ENCODE data around the gene KIF18A. TPM values are rescaled to one million over a fixed set of nuclear protein-coding genes. Genes with fewer than 3 reads are reported as not detected.

KIF18A gene
- total RNA-seq, 1 experiment from 2014 or later, result 20.6 TPM

DNA sequence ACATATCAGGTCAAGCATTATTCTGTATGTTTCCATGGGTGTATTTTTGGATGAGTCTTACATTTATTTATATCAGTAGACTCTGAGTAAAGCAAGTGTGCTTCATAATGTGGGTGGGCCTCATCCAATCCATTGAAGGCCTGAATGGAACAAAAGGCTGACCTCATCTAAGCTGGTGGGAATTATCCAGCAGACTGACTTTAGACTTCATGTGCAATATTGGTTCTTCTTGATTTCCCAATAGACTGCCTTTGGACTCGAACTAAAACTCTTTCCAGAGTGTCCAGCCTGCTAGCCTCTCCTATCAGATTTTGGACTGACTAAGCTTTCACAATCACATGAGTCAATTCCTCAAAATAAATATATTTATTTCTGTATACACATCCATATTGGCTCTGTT lies 116.2 kb downstream of the KIF18A start:
- TF ChIP-seq ZBTB21 (CRISPR knock-in tag; IDR thresholded peaks at IDR 0.05; ENCODE audit: borderline replicate concordance), result no peak
- no peak for TF ChIP-seq NR2C2 (CRISPR knock-in tag; IDR thresholded peaks at IDR 0.05)
- TF ChIP-seq HMGA2 (CRISPR knock-in tag; IDR thresholded peaks at IDR 0.05), result no peak
- TF ChIP-seq TEAD4 (CRISPR knock-in tag; IDR thresholded peaks at IDR 0.05), result no peak
- TF ChIP-seq ZNF121 (CRISPR knock-in tag; IDR thresholded peaks at IDR 0.05), result no peak
- TF ChIP-seq CBFB (CRISPR knock-in tag; IDR thresholded peaks at IDR 0.05; ENCODE audit: low read depth), result no peak
- no peak for TF ChIP-seq NFATC4 (CRISPR knock-in tag; IDR thresholded peaks at IDR 0.05)
- no peak for TF ChIP-seq PRRX2 (CRISPR knock-in tag; IDR thresholded peaks at IDR 0.05)
- TF ChIP-seq, protein P1, sequence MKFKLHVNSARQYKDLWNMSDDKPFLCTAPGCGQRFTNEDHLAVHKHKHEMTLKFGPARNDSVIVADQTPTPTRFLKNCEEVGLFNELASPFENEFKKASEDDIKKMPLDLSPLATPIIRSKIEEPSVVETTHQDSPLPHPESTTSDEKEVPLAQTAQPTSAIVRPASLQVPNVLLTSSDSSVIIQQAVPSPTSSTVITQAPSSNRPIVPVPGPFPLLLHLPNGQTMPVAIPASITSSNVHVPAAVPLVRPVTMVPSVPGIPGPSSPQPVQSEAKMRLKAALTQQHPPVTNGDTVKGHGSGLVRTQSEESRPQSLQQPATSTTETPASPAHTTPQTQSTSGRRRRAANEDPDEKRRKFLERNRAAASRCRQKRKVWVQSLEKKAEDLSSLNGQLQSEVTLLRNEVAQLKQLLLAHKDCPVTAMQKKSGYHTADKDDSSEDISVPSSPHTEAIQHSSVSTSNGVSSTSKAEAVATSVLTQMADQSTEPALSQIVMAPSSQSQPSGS (CRISPR knock-in tag; IDR thresholded peaks at IDR 0.05; ENCODE audit: borderline replicate concordance, low read depth), result no peak
- TF ChIP-seq, protein P2, sequence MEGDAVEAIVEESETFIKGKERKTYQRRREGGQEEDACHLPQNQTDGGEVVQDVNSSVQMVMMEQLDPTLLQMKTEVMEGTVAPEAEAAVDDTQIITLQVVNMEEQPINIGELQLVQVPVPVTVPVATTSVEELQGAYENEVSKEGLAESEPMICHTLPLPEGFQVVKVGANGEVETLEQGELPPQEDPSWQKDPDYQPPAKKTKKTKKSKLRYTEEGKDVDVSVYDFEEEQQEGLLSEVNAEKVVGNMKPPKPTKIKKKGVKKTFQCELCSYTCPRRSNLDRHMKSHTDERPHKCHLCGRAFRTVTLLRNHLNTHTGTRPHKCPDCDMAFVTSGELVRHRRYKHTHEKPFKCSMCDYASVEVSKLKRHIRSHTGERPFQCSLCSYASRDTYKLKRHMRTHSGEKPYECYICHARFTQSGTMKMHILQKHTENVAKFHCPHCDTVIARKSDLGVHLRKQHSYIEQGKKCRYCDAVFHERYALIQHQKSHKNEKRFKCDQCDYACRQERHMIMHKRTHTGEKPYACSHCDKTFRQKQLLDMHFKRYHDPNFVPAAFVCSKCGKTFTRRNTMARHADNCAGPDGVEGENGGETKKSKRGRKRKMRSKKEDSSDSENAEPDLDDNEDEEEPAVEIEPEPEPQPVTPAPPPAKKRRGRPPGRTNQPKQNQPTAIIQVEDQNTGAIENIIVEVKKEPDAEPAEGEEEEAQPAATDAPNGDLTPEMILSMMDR (IDR thresholded peaks at IDR 0.05), result no peak
- TF ChIP-seq SP1 (CRISPR knock-in tag; conservative IDR thresholded peaks at IDR 0.05), result no peak
- TF ChIP-seq ZNF219 (CRISPR knock-in tag; IDR thresholded peaks at IDR 0.05; ENCODE audit: borderline replicate concordance), result no peak
- TF ChIP-seq, protein P3, sequence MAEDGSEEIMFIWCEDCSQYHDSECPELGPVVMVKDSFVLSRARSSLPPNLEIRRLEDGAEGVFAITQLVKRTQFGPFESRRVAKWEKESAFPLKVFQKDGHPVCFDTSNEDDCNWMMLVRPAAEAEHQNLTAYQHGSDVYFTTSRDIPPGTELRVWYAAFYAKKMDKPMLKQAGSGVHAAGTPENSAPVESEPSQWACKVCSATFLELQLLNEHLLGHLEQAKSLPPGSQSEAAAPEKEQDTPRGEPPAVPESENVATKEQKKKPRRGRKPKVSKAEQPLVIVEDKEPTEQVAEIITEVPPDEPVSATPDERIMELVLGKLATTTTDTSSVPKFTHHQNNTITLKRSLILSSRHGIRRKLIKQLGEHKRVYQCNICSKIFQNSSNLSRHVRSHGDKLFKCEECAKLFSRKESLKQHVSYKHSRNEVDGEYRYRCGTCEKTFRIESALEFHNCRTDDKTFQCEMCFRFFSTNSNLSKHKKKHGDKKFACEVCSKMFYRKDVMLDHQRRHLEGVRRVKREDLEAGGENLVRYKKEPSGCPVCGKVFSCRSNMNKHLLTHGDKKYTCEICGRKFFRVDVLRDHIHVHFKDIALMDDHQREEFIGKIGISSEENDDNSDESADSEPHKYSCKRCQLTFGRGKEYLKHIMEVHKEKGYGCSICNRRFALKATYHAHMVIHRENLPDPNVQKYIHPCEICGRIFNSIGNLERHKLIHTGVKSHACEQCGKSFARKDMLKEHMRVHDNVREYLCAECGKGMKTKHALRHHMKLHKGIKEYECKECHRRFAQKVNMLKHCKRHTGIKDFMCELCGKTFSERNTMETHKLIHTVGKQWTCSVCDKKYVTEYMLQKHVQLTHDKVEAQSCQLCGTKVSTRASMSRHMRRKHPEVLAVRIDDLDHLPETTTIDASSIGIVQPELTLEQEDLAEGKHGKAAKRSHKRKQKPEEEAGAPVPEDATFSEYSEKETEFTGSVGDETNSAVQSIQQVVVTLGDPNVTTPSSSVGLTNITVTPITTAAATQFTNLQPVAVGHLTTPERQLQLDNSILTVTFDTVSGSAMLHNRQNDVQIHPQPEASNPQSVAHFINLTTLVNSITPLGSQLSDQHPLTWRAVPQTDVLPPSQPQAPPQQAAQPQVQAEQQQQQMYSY (CRISPR knock-in tag; IDR thresholded peaks at IDR 0.05), result no peak
- no peak for TF ChIP-seq NR1H2 (CRISPR knock-in tag; IDR thresholded peaks at IDR 0.05)
- TF ChIP-seq, protein P4, sequence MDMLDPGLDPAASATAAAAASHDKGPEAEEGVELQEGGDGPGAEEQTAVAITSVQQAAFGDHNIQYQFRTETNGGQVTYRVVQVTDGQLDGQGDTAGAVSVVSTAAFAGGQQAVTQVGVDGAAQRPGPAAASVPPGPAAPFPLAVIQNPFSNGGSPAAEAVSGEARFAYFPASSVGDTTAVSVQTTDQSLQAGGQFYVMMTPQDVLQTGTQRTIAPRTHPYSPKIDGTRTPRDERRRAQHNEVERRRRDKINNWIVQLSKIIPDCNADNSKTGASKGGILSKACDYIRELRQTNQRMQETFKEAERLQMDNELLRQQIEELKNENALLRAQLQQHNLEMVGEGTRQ (CRISPR knock-in tag; IDR thresholded peaks at IDR 0.05), result no peak
- TF ChIP-seq, protein P5, sequence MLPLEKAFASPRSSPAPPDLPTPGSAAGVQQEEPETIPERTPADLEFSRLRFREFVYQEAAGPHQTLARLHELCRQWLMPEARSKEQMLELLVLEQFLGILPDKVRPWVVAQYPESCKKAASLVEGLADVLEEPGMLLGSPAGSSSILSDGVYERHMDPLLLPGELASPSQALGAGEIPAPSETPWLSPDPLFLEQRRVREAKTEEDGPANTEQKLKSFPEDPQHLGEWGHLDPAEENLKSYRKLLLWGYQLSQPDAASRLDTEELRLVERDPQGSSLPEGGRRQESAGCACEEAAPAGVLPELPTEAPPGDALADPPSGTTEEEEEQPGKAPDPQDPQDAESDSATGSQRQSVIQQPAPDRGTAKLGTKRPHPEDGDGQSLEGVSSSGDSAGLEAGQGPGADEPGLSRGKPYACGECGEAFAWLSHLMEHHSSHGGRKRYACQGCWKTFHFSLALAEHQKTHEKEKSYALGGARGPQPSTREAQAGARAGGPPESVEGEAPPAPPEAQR (CRISPR knock-in tag; IDR thresholded peaks at IDR 0.05), result no peak
- no peak for DNase-seq (ENCODE audit: low spot score)
- Mint-ChIP-seq H3K9me3 (no peaks in the 10 kb centered on the region), H3K27me3 (ENCODE audit: low read depth) (peaks cover 4% of the 10 kb centered on the region; the same call in 1 of the 2 replicates), H3K36me3 (no peaks in the 10 kb centered on the region), H3K4me3 (no peak overlapping the region), H3K4me1 (no peaks in the 10 kb centered on the region), H3K27ac (no peak overlapping the region)
- CTCF ChIA-PET, result no interaction called here
- no peak for ATAC-seq
- POLR2A ChIA-PET, result no interaction called here

DNA sequence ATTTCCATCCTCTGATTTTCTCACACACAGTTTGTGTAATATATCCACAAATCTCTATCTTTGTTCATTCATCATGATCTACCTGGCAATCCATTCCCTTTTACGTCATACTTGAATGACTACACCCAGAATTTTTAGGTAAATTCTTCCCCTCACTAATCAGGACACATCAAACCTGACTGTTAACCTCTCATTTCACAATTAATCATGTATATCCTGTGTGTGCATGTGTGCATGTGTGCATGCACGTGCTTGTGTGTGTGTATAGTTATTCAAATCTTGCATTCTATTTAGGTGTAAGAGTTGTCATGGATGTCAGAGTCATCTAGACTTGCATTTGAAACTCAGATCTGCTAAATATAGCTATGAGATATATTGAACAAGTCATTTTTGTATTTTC lies 130.4 kb downstream of the KIF18A start:
- DNase-seq (ENCODE audit: low spot score) (no peak), ATAC-seq (no peak)
- CTCF ChIA-PET, result no interaction called here
- Mint-ChIP-seq H3K9me3 (no peaks in the 10 kb centered on the region), H3K36me3 (no peaks in the 10 kb centered on the region), H3K4me3 (no peak overlapping the region), H3K27ac (no peak overlapping the region), H3K27me3 (ENCODE audit: low read depth) (no peaks in the 10 kb centered on the region), H3K4me1 (no peaks in the 10 kb centered on the region)
- POLR2A ChIA-PET, result no interaction called here
- TF ChIP-seq TP53 (CRISPR knock-in tag; IDR thresholded peaks at IDR 0.05) (no peak), TEAD4 (CRISPR knock-in tag; IDR thresholded peaks at IDR 0.05) (no peak), OVOL2 (CRISPR knock-in tag; IDR thresholded peaks at IDR 0.05; ENCODE audit: borderline replicate concordance) (no peak), HMGA2 (CRISPR knock-in tag; IDR thresholded peaks at IDR 0.05) (no peak)
- TF ChIP-seq, protein P6, sequence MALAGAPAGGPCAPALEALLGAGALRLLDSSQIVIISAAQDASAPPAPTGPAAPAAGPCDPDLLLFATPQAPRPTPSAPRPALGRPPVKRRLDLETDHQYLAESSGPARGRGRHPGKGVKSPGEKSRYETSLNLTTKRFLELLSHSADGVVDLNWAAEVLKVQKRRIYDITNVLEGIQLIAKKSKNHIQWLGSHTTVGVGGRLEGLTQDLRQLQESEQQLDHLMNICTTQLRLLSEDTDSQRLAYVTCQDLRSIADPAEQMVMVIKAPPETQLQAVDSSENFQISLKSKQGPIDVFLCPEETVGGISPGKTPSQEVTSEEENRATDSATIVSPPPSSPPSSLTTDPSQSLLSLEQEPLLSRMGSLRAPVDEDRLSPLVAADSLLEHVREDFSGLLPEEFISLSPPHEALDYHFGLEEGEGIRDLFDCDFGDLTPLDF (CRISPR knock-in tag; IDR thresholded peaks at IDR 0.05), result no peak
- TF ChIP-seq, protein P7, sequence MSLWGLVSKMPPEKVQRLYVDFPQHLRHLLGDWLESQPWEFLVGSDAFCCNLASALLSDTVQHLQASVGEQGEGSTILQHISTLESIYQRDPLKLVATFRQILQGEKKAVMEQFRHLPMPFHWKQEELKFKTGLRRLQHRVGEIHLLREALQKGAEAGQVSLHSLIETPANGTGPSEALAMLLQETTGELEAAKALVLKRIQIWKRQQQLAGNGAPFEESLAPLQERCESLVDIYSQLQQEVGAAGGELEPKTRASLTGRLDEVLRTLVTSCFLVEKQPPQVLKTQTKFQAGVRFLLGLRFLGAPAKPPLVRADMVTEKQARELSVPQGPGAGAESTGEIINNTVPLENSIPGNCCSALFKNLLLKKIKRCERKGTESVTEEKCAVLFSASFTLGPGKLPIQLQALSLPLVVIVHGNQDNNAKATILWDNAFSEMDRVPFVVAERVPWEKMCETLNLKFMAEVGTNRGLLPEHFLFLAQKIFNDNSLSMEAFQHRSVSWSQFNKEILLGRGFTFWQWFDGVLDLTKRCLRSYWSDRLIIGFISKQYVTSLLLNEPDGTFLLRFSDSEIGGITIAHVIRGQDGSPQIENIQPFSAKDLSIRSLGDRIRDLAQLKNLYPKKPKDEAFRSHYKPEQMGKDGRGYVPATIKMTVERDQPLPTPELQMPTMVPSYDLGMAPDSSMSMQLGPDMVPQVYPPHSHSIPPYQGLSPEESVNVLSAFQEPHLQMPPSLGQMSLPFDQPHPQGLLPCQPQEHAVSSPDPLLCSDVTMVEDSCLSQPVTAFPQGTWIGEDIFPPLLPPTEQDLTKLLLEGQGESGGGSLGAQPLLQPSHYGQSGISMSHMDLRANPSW (CRISPR knock-in tag; conservative IDR thresholded peaks at IDR 0.05; ENCODE audit: low read depth), result no peak
- TF ChIP-seq, protein P8, sequence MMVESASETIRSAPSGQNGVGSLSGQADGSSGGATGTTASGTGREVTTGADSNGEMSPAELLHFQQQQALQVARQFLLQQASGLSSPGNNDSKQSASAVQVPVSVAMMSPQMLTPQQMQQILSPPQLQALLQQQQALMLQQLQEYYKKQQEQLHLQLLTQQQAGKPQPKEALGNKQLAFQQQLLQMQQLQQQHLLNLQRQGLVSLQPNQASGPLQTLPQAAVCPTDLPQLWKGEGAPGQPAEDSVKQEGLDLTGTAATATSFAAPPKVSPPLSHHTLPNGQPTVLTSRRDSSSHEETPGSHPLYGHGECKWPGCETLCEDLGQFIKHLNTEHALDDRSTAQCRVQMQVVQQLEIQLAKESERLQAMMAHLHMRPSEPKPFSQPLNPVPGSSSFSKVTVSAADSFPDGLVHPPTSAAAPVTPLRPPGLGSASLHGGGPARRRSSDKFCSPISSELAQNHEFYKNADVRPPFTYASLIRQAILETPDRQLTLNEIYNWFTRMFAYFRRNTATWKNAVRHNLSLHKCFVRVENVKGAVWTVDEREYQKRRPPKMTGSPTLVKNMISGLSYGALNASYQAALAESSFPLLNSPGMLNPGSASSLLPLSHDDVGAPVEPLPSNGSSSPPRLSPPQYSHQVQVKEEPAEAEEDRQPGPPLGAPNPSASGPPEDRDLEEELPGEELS (CRISPR knock-in tag; IDR thresholded peaks at IDR 0.05), result no peak
